ENCODE data around the gene TRAF6.
"Not testable (repeated sequence)": the region's sequence is repeated elsewhere in the genome, so short reads cannot be mapped to it uniquely, and the experiment has no call there.

Gene TRAF6

GRCh38 chr11:36509694-36510593 lies at the start of gene TRAF6:
TSS of gene TRAF6 (minus strand) at chr11:36510272. CDS start at chr11:36501515, 8,757 bp downstream.
- DNase-seq (ENCODE audit: low spot score), result peak; percentile 87

GRCh38 chr11:36558571-36559413 lies 48.7 kb upstream of the TRAF6 start:
- no peak for DNase-seq (ENCODE audit: low spot score)

- DNase-seq (ENCODE audit: low spot score), result no peak
Measured at GRCh38 chr11:36557991-36558390, 47.9 kb upstream of the TRAF6 start.

- not testable (repeated sequence) for DNase-seq (ENCODE audit: low spot score)
Measured at GRCh38 chr11:36557390-36557789, 47.3 kb upstream of the TRAF6 start.

- no peak for DNase-seq (ENCODE audit: low spot score)
Measured at GRCh38 chr11:36550385-36551115, 40.5 kb upstream of the TRAF6 start.

GRCh38 chr11:36540998-36541397 lies 30.9 kb upstream of the TRAF6 start:
- peak; percentile 84 for DNase-seq (ENCODE audit: low spot score)

GRCh38 chr11:36534276-36534840 lies 24.3 kb upstream of the TRAF6 start:
- DNase-seq (ENCODE audit: low spot score), result no peak

- no peak for DNase-seq (ENCODE audit: low spot score)
Measured at GRCh38 chr11:36532941-36533601, 23.0 kb upstream of the TRAF6 start.

GRCh38 chr11:36530840-36531239 lies 20.8 kb upstream of the TRAF6 start:
- no peak for DNase-seq (ENCODE audit: low spot score)

- no peak for DNase-seq (ENCODE audit: low spot score)
Measured at GRCh38 chr11:36513965-36514364, 3.9 kb upstream of the TRAF6 start.

- no peak for DNase-seq (ENCODE audit: low spot score)
Measured at GRCh38 chr11:36512016-36512415, 1.9 kb upstream of the TRAF6 start.

- not testable (repeated sequence) for DNase-seq (ENCODE audit: low spot score)
Measured at GRCh38 chr11:36511062-36511461, 990 bp upstream of the TRAF6 start.

- no peak for DNase-seq (ENCODE audit: low spot score)
Measured at GRCh38 chr11:36510594-36510942, 496 bp upstream of the TRAF6 start.

- DNase-seq (ENCODE audit: low spot score), result peak; percentile 33
Measured at GRCh38 chr11:36509201-36509639, 852 bp downstream of the TRAF6 start.

GRCh38 chr11:36508743-36509142 lies 1.3 kb downstream of the TRAF6 start:
- DNase-seq (ENCODE audit: low spot score), result no peak

GRCh38 chr11:36507824-36508489 lies 2.1 kb downstream of the TRAF6 start:
- DNase-seq (ENCODE audit: low spot score), result no peak

- no peak for DNase-seq (ENCODE audit: low spot score)
Measured at GRCh38 chr11:36501236-36501635, 8.8 kb downstream of the TRAF6 start.

- no peak for DNase-seq (ENCODE audit: low spot score)
Measured at GRCh38 chr11:36500315-36500721, 9.8 kb downstream of the TRAF6 start.

- DNase-seq (ENCODE audit: low spot score), result no peak
Measured at GRCh38 chr11:36499315-36499714, 10.8 kb downstream of the TRAF6 start.

- no peak for DNase-seq (ENCODE audit: low spot score)
Measured at GRCh38 chr11:36498721-36499120, 11.4 kb downstream of the TRAF6 start.

GRCh38 chr11:36493332-36493731 lies 16.7 kb downstream of the TRAF6 start:
- peak; percentile 7 for DNase-seq (ENCODE audit: low spot score)

Data from NAMALWA (cell line).